Measurements from ENCODE around the gene BTBD18. TPM values are rescaled to one million over a fixed set of nuclear protein-coding genes. Genes with fewer than 3 reads are reported as not detected.

BTBD18 gene
- total RNA-seq: not detected in 2 replicates
- 0.23 TPM for polyA plus RNA-seq (2012)

- DNase-seq (ENCODE audit: low read depth): peak; percentile 58
Observed at GRCh38 chr11:57751676-57752253, at the start of gene BTBD18. Gene BTBD18, minus strand, starts transcription at chr11:57751819. Its CDS starts 631 bp downstream, at chr11:57751188.

GRCh38 chr11:57801183-57801485 lies 49.5 kb upstream of the BTBD18 start:
- DNase-seq (ENCODE audit: low read depth): no peak

GRCh38 chr11:57800444-57801182 lies 49.0 kb upstream of the BTBD18 start:
- peak; percentile 82 for DNase-seq (ENCODE audit: low read depth)

- DNase-seq (ENCODE audit: low read depth): no peak
Observed at GRCh38 chr11:57798905-57799559, 47.4 kb upstream of the BTBD18 start.

GRCh38 chr11:57793351-57794115 lies 41.9 kb upstream of the BTBD18 start:
- DNase-seq (ENCODE audit: low read depth): no peak

- no peak for DNase-seq (ENCODE audit: low read depth)
Observed at GRCh38 chr11:57792870-57793269, 41.3 kb upstream of the BTBD18 start.

- DNase-seq (ENCODE audit: low read depth): no peak
Observed at GRCh38 chr11:57792060-57792541, 40.5 kb upstream of the BTBD18 start.

- DNase-seq (ENCODE audit: low read depth): no peak
Observed at GRCh38 chr11:57791321-57792059, 39.9 kb upstream of the BTBD18 start.

GRCh38 chr11:57788703-57789088 lies 37.1 kb upstream of the BTBD18 start:
- no peak for DNase-seq (ENCODE audit: low read depth)

GRCh38 chr11:57787920-57788702 lies 36.5 kb upstream of the BTBD18 start:
- DNase-seq (ENCODE audit: low read depth): peak; percentile 70

- DNase-seq (ENCODE audit: low read depth): no peak
Observed at GRCh38 chr11:57787006-57787604, 35.5 kb upstream of the BTBD18 start.

GRCh38 chr11:57786436-57786835 lies 34.8 kb upstream of the BTBD18 start:
- no peak for DNase-seq (ENCODE audit: low read depth)

GRCh38 chr11:57785072-57785471 lies 33.5 kb upstream of the BTBD18 start:
- no peak for DNase-seq (ENCODE audit: low read depth)

- DNase-seq (ENCODE audit: low read depth): no peak
Observed at GRCh38 chr11:57781529-57781943, 29.9 kb upstream of the BTBD18 start.

- peak; percentile 87 for DNase-seq (ENCODE audit: low read depth)
Observed at GRCh38 chr11:57779276-57779675, 27.7 kb upstream of the BTBD18 start.

- peak; percentile 99 for DNase-seq (ENCODE audit: low read depth)
Observed at GRCh38 chr11:57778318-57779037, 26.9 kb upstream of the BTBD18 start.

- DNase-seq (ENCODE audit: low read depth): no peak
Observed at GRCh38 chr11:57777969-57778317, 26.3 kb upstream of the BTBD18 start.

- DNase-seq (ENCODE audit: low read depth): no peak
Observed at GRCh38 chr11:57776577-57777210, 25.1 kb upstream of the BTBD18 start.

All from myocyte (in vitro differentiated cells).